DMS114 treated with DMSO at 0.1 percent for 48 hours (cell line): ENCODE data around the gene FAM222A.
"Not testable (repeated sequence)": the region's sequence is repeated elsewhere in the genome, so short reads cannot be mapped to it uniquely, and the experiment has no call there.

Experiments
- DNase-seq: peaks from one replicate; lab custom pipeline; 2025; ENCODE audit not compliant: unreplicated experiment; lab: John Stamatoyannopoulos, UW

The FAM222A gene

DNA sequence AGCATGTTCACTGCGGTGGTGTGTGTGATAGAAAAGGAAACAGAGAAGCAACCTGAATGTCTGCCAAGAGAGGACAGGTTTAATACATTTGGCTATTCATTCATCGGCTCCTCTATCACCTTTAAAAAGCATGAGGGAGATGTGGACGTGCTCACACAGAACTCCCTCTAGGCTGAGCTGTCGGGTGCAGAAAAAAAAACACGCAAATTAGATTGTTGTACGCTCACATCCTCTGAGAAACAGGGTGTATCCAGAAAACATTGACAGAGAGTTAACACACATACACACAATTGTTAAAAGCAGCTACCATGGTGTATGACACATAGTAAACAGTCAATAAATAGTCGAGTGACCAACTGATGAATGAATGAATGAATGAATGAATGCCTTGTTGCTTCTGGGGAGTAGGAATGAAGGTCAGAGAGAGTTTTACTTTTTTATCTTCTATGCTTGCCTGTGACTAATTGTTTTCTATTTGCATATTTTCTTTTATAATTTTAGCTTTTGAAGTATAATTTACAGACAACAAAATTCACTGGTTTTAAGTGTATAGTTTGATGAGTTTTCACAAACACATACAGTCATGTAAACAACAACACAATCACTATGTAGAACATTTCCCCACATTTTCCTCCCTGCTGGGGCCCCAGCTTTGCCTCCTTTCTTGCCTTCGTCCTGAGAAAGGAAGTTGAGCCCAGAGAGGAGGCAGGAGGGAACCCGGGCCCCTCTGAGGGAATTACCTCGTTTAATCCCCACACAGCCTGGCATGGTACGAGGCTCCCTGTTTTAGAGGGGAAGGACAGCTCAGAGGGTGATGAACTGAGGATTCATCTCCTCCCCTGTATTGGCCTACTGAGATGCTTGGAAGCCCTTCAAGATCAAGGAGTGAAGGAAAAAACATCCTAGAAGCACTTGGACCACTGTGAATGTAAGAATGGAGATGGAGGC, 19.7 kb upstream of the FAM222A start:
- DNase-seq = no peak

GRCh38 chr12:109694629-109695028, 19.0 kb upstream of the FAM222A start:
- not testable (repeated sequence) for DNase-seq

GRCh38 chr12:109695416-109695815, 18.2 kb upstream of the FAM222A start:
- DNase-seq = no peak

DNA sequence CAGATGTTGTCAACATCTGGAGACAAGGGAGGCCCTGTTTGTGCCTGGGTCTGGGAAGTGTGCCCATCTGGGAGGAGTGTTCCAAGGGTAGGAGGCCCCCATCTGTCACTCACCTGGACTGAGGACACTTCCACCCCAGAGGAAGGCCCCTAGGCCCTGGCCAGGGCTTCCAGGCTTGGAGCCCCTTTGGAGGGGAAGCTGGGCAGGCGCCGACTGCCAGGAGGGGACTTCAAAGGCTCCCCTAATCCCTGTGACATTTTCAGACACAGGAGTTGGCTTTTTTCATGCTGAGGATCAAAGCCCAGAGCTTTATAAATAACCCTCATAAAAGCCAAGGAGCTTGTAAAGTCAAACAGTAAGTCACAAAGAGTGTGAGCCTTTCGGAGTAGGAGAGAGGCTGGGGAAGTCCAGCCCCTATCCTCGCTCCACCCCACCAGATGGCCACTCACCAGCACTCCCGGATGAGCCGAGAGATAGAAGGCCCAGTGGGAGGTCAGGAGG, 17.6 kb upstream of the FAM222A start:
- DNase-seq = no peak

- DNase-seq = no peak
Observed at GRCh38 chr12:109696485-109697269, 16.9 kb upstream of the FAM222A start.

DNA sequence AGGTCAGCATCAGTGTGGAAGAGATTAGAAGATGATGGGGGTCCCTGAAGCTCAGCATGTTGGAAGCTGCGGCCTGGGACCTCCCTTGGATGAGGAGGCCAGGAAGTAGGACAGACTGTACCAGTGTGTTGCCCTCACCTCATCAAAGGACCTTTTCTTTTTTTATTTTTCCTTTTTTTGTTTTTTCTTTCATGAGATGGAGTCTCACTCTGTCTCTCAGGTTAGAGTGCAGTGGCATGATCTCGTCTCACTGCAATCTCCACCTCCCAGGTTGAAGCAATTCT, 16.4 kb upstream of the FAM222A start:
- DNase-seq = no peak

GRCh38 chr12:109697877-109698468, 15.7 kb upstream of the FAM222A start:
- no peak for DNase-seq

- DNase-seq = no peak
Observed at GRCh38 chr12:109698820-109699219, 14.8 kb upstream of the FAM222A start.

DNA sequence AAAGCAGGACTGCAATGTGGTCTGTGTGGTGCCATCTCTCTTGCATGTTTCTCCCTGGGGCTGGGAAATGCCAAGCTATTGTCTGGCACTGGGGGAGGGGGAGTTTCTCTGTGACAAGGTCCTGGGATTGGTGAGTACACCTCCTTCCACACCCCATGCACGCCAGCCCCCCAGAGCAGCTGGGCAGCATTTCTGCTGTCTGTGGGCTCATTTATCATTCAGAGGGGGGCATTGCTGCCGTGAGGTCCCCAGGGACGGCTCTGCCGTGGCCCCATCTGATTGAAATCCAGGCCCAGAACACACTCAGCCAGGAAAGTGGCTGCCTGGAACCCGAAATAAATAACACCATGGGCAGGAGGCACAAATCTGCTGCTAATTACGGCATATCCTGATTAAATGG, 12.6 kb upstream of the FAM222A start:
- DNase-seq = no peak

DNA sequence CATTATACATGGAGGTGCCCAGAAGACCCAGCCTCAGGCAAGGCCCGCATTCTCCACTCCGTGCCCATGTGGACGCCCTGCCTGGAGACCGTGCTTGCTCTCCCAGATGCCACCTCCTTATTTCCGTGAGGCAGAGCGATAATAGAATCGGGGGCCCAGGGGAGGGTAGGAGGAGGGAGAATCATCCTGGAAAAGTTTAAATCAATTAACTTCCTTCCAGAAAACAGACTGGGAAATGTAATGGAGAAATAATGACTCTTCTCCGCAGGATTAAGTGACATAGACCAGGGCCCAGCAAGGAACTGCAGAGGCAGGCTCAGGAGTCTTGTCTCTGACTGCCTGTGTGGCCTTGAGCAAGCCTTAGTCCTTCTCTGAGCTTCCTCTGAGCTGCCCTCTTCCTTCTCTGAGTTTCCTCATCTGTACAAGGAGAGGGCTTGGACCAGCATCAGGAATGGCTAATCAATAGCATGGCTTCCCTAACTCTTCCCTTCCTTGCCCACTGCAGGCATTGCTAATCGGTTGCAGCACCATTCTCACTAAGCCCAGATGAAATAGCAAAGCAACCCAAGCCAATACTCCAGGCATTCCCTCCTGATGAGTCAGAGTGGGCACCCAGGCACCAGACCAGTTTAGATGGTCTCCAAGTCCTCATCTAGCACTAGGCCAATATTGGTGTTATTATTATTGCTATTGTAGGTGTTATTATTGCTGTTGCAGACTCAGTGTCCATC, 11.3 kb upstream of the FAM222A start:
- no peak for DNase-seq

- DNase-seq = no peak
Observed at GRCh38 chr12:109703684-109704083, 9.9 kb upstream of the FAM222A start.

- no peak for DNase-seq
Observed at GRCh38 chr12:109704371-109705098, 9.1 kb upstream of the FAM222A start.

- no peak for DNase-seq
Observed at GRCh38 chr12:109705291-109705690, 8.3 kb upstream of the FAM222A start.

GRCh38 chr12:109706398-109706746, 7.3 kb upstream of the FAM222A start:
- no peak for DNase-seq

- no peak for DNase-seq
Observed at GRCh38 chr12:109706747-109707469, 6.7 kb upstream of the FAM222A start.

DNA sequence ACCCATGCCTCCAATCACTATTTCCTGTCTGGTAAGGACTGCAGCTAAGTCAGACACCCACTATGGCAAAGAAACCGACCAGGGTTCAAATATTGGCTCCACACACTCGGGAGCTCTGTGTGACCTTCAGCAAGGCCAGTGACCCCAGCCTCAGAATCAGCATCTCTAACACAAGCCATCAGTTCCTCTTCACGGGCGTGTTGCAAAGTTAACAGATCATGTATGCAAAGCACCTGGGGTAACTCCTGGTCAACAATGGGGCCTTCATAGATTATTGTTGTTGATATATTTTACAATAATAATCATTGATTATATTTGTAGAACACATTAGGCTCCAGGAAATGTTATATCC, 6.2 kb upstream of the FAM222A start:
- DNase-seq = no peak

- DNase-seq = no peak
Observed at GRCh38 chr12:109708939-109709338, 4.7 kb upstream of the FAM222A start.

- no peak for DNase-seq
Observed at GRCh38 chr12:109709401-109709991, 4.1 kb upstream of the FAM222A start.

- DNase-seq = no peak
Observed at GRCh38 chr12:109710205-109710746, 3.3 kb upstream of the FAM222A start.
